Astrocyte (in vitro differentiated cells and primary cell): Measurements from ENCODE around the gene MAP7D1. TPM values are rescaled to one million over a fixed set of nuclear protein-coding genes. Genes with fewer than 3 reads are reported as not detected.

Source experiments
- DNase-seq: peaks from one replicate; pipeline ENCODE4 v3.0.0-alpha.2; 2010; ENCODE audit warnings: low read depth
- FAIRE-seq: peaks from 2 replicates; lab custom pipeline; 2011; peaks lifted over from hg19 to GRCh38; lab: Jason Lieb, UNC
- H2AFZ ChIP-seq: 2 replicates; pipeline ENCODE4 v1.6.0; 2012; ENCODE audit warnings: low read depth, low read length, inconsistent platforms
- H3K27ac ChIP-seq: 2 replicates; pipeline ENCODE4 v1.5.1; 2011; ENCODE audit warnings: low read depth, low read length, inconsistent platforms
- H3K27me3 ChIP-seq: 2 replicates; pipeline ENCODE4 v1.6.0; 2011; ENCODE audit warnings: low read length, inconsistent platforms; ENCODE audit not compliant: insufficient read depth
- H3K36me3 ChIP-seq: 2 replicates; pipeline ENCODE4 v1.5.1; 2011; ENCODE audit warnings: low read length, inconsistent platforms; ENCODE audit not compliant: insufficient read depth
- H3K4me1 ChIP-seq: 2 replicates; pipeline ENCODE4 v1.5.1; 2011; ENCODE audit warnings: low read length, inconsistent platforms; ENCODE audit not compliant: insufficient read depth
- H3K4me2 ChIP-seq: 2 replicates; pipeline ENCODE4 v1.6.0; 2012; ENCODE audit warnings: low read length, inconsistent platforms
- H3K4me3 ChIP-seq: 2 replicates; pipeline ENCODE4 v1.5.1; 2011; ENCODE audit warnings: low read depth, mild to moderate bottlenecking, low read length, inconsistent platforms; ENCODE audit not compliant: insufficient read depth
- H3K79me2 ChIP-seq: 2 replicates; pipeline ENCODE4 v1.6.0; 2012; ENCODE audit warnings: mild to moderate bottlenecking, low read length, inconsistent platforms; ENCODE audit not compliant: insufficient read depth
- H3K9ac ChIP-seq: 2 replicates; pipeline ENCODE4 v1.6.0; 2012; ENCODE audit warnings: mild to moderate bottlenecking, low read length, inconsistent platforms
- H3K9me3 ChIP-seq: 2 replicates; pipeline ENCODE4 v1.5.1; 2012; ENCODE audit warnings: low read depth, mild to moderate bottlenecking, low read length, inconsistent platforms; ENCODE audit not compliant: insufficient read depth
- H4K20me1 ChIP-seq: 2 replicates; pipeline ENCODE4 v1.6.0; 2012; ENCODE audit warnings: low read length, inconsistent platforms; ENCODE audit not compliant: insufficient read depth
- H3K27ac Mint-ChIP-seq: one replicate; pipeline ENCODE4 v1.8.0; 2021; ENCODE audit warnings: mild to moderate bottlenecking, mixed read lengths; ENCODE audit not compliant: unreplicated experiment
- H3K27me3 Mint-ChIP-seq: one replicate; pipeline ENCODE4 v1.8.0; 2021; ENCODE audit warnings: low read depth, mixed read lengths; ENCODE audit not compliant: unreplicated experiment
- H3K36me3 Mint-ChIP-seq: one replicate; pipeline ENCODE4 v1.8.0; 2021; ENCODE audit warnings: low read depth, mixed read lengths; ENCODE audit not compliant: unreplicated experiment
- H3K4me1 Mint-ChIP-seq: one replicate; pipeline ENCODE4 v1.8.0; 2021; ENCODE audit warnings: low read depth, mixed read lengths; ENCODE audit not compliant: unreplicated experiment
- H3K4me3 Mint-ChIP-seq: one replicate; pipeline ENCODE4 v1.8.0; 2021; ENCODE audit warnings: mild to moderate bottlenecking, moderate library complexity, mixed read lengths; ENCODE audit not compliant: unreplicated experiment
- H3K9me3 Mint-ChIP-seq: one replicate; pipeline ENCODE4 v1.8.0; 2021; ENCODE audit warnings: mild to moderate bottlenecking, mixed read lengths; ENCODE audit not compliant: unreplicated experiment
- EZH2 ChIP-seq: IDR thresholded peaks from 2 replicates; pipeline ENCODE4 v1.6.1; 2012; ENCODE audit warnings: mild to moderate bottlenecking, low read length, inconsistent platforms; ENCODE audit not compliant: insufficient read depth
- total RNA-seq: library from RNA; stranded (reverse); gene quantifications from 2 replicates; pipeline ENCODE4 v1.2.1, GENCODE V29; 2021
- TF ChIP-seq, protein P1 (sequence below): IDR thresholded peaks from 2 replicates; pipeline ENCODE4 v1.5.1; 2011; ENCODE audit warnings: low read depth, mild to moderate bottlenecking, inconsistent platforms, low read length, moderate library complexity; ENCODE audit not compliant: insufficient read depth

The MAP7D1 gene
- total RNA-seq, 1 donor from 2014 or later: 271 TPM

DNA sequence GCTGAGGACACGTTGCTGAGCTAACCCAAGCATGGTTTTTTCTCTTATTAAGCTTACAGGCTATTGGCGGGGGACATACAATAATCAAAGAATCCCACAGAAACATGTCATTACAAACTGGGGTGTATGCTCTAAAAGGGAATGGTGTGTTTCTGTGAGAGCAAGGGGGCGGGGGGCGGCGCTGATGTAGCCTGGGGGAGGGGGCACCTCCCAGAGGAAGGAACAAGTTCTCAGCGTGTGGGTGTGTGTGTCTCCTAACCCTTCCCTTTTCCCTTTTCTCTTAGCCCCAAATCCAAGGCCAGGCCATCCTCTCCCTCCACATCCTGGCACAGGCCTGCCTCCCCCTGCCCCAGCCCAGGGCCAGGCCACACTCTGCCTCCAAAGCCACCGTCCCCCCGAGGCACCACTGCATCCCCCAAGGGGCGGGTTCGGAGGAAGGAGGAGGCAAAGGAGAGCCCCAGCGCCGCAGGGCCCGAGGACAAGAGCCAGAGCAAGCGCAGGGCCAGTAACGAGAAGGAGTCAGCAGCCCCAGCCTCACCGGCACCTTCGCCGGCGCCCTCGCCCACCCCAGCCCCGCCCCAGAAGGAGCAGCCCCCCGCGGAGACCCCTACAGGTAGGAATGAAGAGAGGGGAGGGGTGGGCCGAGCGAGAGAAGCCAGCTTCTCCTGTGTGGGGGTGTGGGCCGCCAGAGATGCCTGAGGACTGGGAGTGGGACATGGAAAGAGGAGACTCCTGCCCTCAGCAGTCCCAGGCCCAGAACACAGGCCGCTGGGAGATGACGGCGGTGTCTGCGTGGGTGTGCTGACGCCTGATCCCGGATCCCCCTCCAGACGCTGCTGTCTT, 21.9 kb downstream of the MAP7D1 start:
- Histone ChIP-seq H3K27me3 (no peaks in the 10 kb centered on the region), H3K4me2 (no peak overlapping the region), H3K9me3 (no peaks in the 10 kb centered on the region), H2AFZ (no peak overlapping the region), H3K79me2 (peaks cover 49% of the 10 kb centered on the region), H3K4me1 (peaks cover 28% of the 10 kb centered on the region), H3K36me3 (peaks cover 41% of the 10 kb centered on the region), H3K27ac (no peak overlapping the region), H3K4me3 (no peak overlapping the region), H3K9ac (no peak overlapping the region), H4K20me1 (peaks cover 72% of the 10 kb centered on the region)
- TF ChIP-seq EZH2: no peak
- TF ChIP-seq, protein P1, sequence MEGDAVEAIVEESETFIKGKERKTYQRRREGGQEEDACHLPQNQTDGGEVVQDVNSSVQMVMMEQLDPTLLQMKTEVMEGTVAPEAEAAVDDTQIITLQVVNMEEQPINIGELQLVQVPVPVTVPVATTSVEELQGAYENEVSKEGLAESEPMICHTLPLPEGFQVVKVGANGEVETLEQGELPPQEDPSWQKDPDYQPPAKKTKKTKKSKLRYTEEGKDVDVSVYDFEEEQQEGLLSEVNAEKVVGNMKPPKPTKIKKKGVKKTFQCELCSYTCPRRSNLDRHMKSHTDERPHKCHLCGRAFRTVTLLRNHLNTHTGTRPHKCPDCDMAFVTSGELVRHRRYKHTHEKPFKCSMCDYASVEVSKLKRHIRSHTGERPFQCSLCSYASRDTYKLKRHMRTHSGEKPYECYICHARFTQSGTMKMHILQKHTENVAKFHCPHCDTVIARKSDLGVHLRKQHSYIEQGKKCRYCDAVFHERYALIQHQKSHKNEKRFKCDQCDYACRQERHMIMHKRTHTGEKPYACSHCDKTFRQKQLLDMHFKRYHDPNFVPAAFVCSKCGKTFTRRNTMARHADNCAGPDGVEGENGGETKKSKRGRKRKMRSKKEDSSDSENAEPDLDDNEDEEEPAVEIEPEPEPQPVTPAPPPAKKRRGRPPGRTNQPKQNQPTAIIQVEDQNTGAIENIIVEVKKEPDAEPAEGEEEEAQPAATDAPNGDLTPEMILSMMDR: no peak
- DNase-seq (no peak), FAIRE-seq (no peak)
- H3K9me3 Mint-ChIP-seq: no peaks in the 10 kb centered on the region
- no peaks in the 10 kb centered on the region for H3K27me3 Mint-ChIP-seq
- H3K27ac Mint-ChIP-seq: peak overlapping the region; percentile 34
- H3K36me3 Mint-ChIP-seq: peaks cover 34% of the 10 kb centered on the region
- no peak overlapping the region for H3K4me3 Mint-ChIP-seq
- H3K4me1 Mint-ChIP-seq: peaks cover 23% of the 10 kb centered on the region

DNA sequence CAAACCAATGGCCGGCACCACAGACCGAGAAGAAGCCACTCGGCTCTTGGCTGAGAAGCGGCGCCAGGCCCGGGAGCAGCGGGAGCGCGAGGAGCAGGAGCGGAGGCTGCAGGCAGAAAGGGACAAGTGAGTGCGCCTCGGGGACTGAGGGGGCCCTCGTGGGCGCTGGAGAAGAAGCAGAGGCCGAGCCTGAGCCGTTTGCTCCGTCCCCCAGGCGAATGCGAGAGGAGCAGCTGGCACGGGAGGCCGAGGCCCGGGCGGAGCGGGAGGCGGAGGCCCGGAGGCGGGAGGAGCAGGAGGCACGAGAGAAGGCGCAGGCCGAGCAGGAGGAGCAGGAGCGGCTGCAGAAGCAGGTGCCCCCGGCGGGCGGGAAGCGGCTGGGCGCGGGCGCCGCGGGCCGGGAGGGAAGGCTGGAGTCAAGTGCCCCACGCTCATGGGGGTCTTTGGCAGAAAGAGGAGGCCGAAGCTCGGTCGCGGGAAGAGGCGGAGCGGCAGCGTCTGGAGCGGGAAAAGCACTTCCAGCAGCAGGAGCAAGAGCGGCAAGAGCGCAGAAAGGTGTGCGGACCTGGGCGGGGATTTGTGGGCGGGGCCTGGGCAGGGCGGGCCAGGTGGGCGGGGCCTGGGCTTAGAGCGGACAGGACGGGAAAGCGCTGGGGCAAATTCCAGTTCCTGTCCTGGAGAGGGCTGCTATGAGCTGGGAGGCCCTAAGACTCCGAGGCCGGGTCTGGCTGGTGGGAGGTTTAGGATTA, 22.7 kb downstream of the MAP7D1 start:
- Histone ChIP-seq H3K27me3 (no peaks in the 10 kb centered on the region), H3K9ac (no peak overlapping the region), H3K36me3 (peaks cover 41% of the 10 kb centered on the region), H4K20me1 (peaks cover 64% of the 10 kb centered on the region), H3K4me3 (no peak overlapping the region), H3K9me3 (no peaks in the 10 kb centered on the region), H3K4me1 (peaks cover 20% of the 10 kb centered on the region), H3K79me2 (peaks cover 41% of the 10 kb centered on the region), H3K4me2 (no peak overlapping the region), H3K27ac (no peak overlapping the region), H2AFZ (no peak overlapping the region)
- H3K27ac Mint-ChIP-seq: no peak overlapping the region
- H3K4me3 Mint-ChIP-seq: no peak overlapping the region
- H3K4me1 Mint-ChIP-seq: peaks cover 18% of the 10 kb centered on the region
- H3K27me3 Mint-ChIP-seq: no peaks in the 10 kb centered on the region
- DNase-seq (no peak), FAIRE-seq (no peak)
- no peaks in the 10 kb centered on the region for H3K9me3 Mint-ChIP-seq
- peaks cover 34% of the 10 kb centered on the region for H3K36me3 Mint-ChIP-seq
- TF ChIP-seq, protein P1: no peak
- no peak for TF ChIP-seq EZH2
